ENCODE measurements around the gene EFCAB6. TPM values are rescaled to one million over a fixed set of nuclear protein-coding genes. Genes with fewer than 3 reads are reported as not detected.

The EFCAB6 gene
- total RNA-seq, 1 experiment from 2014 or later: 3.1 TPM

GRCh38 chr22:43637275-43638260 is 174.5 kb downstream of the EFCAB6 start:
- no peak for DNase-seq (ENCODE audit: low read depth)

- no peak for DNase-seq (ENCODE audit: low read depth)
Measured at GRCh38 chr22:43636086-43636485, 176.0 kb downstream of the EFCAB6 start.

- no peak for DNase-seq (ENCODE audit: low read depth)
Measured at GRCh38 chr22:43635101-43635500, 177.0 kb downstream of the EFCAB6 start.

GRCh38 chr22:43634316-43634715 is 177.8 kb downstream of the EFCAB6 start:
- no peak for DNase-seq (ENCODE audit: low read depth)

- DNase-seq (ENCODE audit: low read depth): no peak
Measured at GRCh38 chr22:43633631-43634285, 178.3 kb downstream of the EFCAB6 start.

- no peak for DNase-seq (ENCODE audit: low read depth)
Measured at GRCh38 chr22:43631846-43632245, 180.3 kb downstream of the EFCAB6 start.

- DNase-seq (ENCODE audit: low read depth): no peak
Measured at GRCh38 chr22:43631201-43631600, 180.9 kb downstream of the EFCAB6 start.

GRCh38 chr22:43630451-43630850 is 181.7 kb downstream of the EFCAB6 start:
- no peak for DNase-seq (ENCODE audit: low read depth)

GRCh38 chr22:43628250-43628649 is 183.9 kb downstream of the EFCAB6 start:
- DNase-seq (ENCODE audit: low read depth): no peak

- no peak for DNase-seq (ENCODE audit: low read depth)
Measured at GRCh38 chr22:43627485-43628213, 184.5 kb downstream of the EFCAB6 start.

GRCh38 chr22:43625242-43625641 is 186.9 kb downstream of the EFCAB6 start:
- DNase-seq (ENCODE audit: low read depth): peak; percentile 65

GRCh38 chr22:43624144-43624998 is 187.7 kb downstream of the EFCAB6 start:
- DNase-seq (ENCODE audit: low read depth): peak; percentile 41

- DNase-seq (ENCODE audit: low read depth): no peak
Measured at GRCh38 chr22:43622886-43623285, 189.2 kb downstream of the EFCAB6 start.

- no peak for DNase-seq (ENCODE audit: low read depth)
Measured at GRCh38 chr22:43620197-43620596, 191.9 kb downstream of the EFCAB6 start.

GRCh38 chr22:43618517-43618916 is 193.6 kb downstream of the EFCAB6 start:
- no peak for DNase-seq (ENCODE audit: low read depth)

GRCh38 chr22:43616645-43617044 is 195.5 kb downstream of the EFCAB6 start:
- no peak for DNase-seq (ENCODE audit: low read depth)

GRCh38 chr22:43600265-43600664 is 211.8 kb downstream of the EFCAB6 start:
- DNase-seq (ENCODE audit: low read depth): peak; percentile 22

GRCh38 chr22:43592476-43592875 is 219.6 kb downstream of the EFCAB6 start:
- no peak for DNase-seq (ENCODE audit: low read depth)

- DNase-seq (ENCODE audit: low read depth): no peak
Measured at GRCh38 chr22:43591380-43591779, 220.7 kb downstream of the EFCAB6 start.

- no peak for DNase-seq (ENCODE audit: low read depth)
Measured at GRCh38 chr22:43587574-43587973, 224.5 kb downstream of the EFCAB6 start.

- no peak for DNase-seq (ENCODE audit: low read depth)
Measured at GRCh38 chr22:43583501-43583900, 228.6 kb downstream of the EFCAB6 start.
